Measurements from ENCODE around the gene RBM48. TPM values are rescaled to one million over a fixed set of nuclear protein-coding genes. Genes with fewer than 3 reads are reported as not detected.

The RBM48 gene
- total and polyA plus RNA-seq, 2 donors (not counting 3 experiments of a cell fraction or from before 2014, with no cell fraction given): 9.8 to 12.0 TPM

DNA sequence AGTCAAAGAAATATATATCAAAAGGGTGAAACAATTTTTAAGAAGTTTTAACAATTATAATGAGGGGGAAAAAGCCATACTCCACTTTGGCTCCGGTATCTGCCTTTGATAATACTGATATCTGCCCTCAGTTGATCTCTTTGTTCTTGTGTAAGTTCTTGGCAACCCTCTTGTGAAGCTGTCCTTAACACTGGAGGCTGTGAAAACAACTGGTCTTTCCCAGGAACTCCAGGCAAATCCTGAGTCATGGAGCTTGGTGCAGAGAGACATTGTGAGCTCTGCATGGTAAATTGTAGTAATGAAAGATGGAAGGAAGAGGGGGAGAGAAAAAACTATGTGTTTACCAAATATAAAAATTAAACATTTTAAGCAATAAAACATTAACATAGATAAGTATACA lies 39.0 kb upstream of the RBM48 start:
- dilution Hi-C loops (cut with MboI; ENCODE audit: extremely low pct_ligation_motif_present, low sequenced_read_pairs) (no loop called here), intact Hi-C loops (cut with micrococcal nuclease) (no loop called here)
- H3K79me2 ChIP-seq (ENCODE audit: control insufficient read depth, insufficient read depth, low read length): no peaks in the 10 kb centered on the region
- no peak overlapping the region for H2AFZ ChIP-seq (ENCODE audit: low read depth, low read length)
- H3K9me3 ChIP-seq (replicated peaks; ENCODE audit: control insufficient read depth, insufficient read depth, low read length): no peaks in the 10 kb centered on the region
- no peak overlapping the region for H3K9ac ChIP-seq (replicated peaks; ENCODE audit: extremely low read depth, insufficient read depth, low read length)
- no peaks in the 10 kb centered on the region for H3K27me3 ChIP-seq (ENCODE audit: control insufficient read depth in 2 of 2, insufficient read depth in 2 of 2, low read length in 2 of 2)
- peaks cover 9% of the 10 kb centered on the region in 2 experiments for H3K36me3 ChIP-seq (ENCODE audit: control insufficient read depth in 2 of 2, extremely low read depth in 1 of 2, insufficient read depth in 2 of 2, low read length in 2 of 2)
- no peak for FAIRE-seq
- no peak overlapping the region for H3K4me3 ChIP-seq (replicated peaks in 1 of 3; ENCODE audit: insufficient read depth in 1 of 3, low read depth in 1 of 3, low read length in 3 of 3)
- H3K4me1 ChIP-seq (ENCODE audit: control insufficient read depth, extremely low read depth, insufficient read depth, low read length): no peaks in the 10 kb centered on the region
- no peaks in the 10 kb centered on the region for H3K9me1 ChIP-seq (replicated peaks; ENCODE audit: control insufficient read depth, extremely low read depth, insufficient read depth, low read length)
- no TSS peak for BruUV-seq (replicated peaks)
- no peak for TF ChIP-seq FOS (IDR thresholded peaks at IDR 0.05; ENCODE audit: borderline replicate concordance, insufficient read depth, low read length)
- TF ChIP-seq EZH2 (IDR thresholded peaks at IDR 0.05; ENCODE audit: borderline replicate concordance, low read depth, low read length, severe bottlenecking): no peak
- no peak for TF ChIP-seq POLR2AphosphoS5 (IDR thresholded peaks at IDR 0.05; ENCODE audit: insufficient read depth, low read depth, low read length)
- TF ChIP-seq JUN (IDR thresholded peaks at IDR 0.05; ENCODE audit: borderline replicate concordance, insufficient read depth, insufficient read length, low read depth): no peak
- TF ChIP-seq CTCF (IDR thresholded peaks at IDR 0.05; ENCODE audit: extremely low read depth in 1 of 2, insufficient read depth in 1 of 2, low read depth in 1 of 2, low read length in 2 of 2): no peak
- no peak for TF ChIP-seq GATA2 (IDR thresholded peaks at IDR 0.05; ENCODE audit: insufficient read depth, insufficient read length, low read depth, low read length)
- no peak for TF ChIP-seq MAX (IDR thresholded peaks at IDR 0.05; ENCODE audit: insufficient read depth, insufficient read length)
- no peak for TF ChIP-seq MYC (IDR thresholded peaks at IDR 0.05; ENCODE audit: low read depth, low read length)
- TF ChIP-seq POLR2A (IDR thresholded peaks at IDR 0.05; ENCODE audit: low read depth, low read length): no peak
- H4K20me1 ChIP-seq (replicated peaks; ENCODE audit: control insufficient read depth, extremely low read depth, insufficient read depth, low read length): no peaks in the 10 kb centered on the region
- DNase-seq (ENCODE audit: low read depth, low spot score): peak; percentile 42
- POLR2A ChIA-PET: no interaction called here
- CTCF ChIA-PET: interaction anchor here (1.0 to 1.2 kb wide), 3 partner anchors 17 to 42 kb away, joined by 3 to 4 read pairs (median 4); partner anchors contain the start of genes GATAD1 and RBM48
- no peak overlapping the region for H3K27ac ChIP-seq (ENCODE audit: insufficient read depth, low read depth, low read length)
- H3K4me2 ChIP-seq (ENCODE audit: insufficient read depth, low read length): no peak overlapping the region
